A549 (cell line): ENCODE results near the gene CD79A.

Source experiments
- ELK1 ChIP-seq: fragments of 150-350 bp; IDR thresholded peaks from 2 replicates; pipeline ENCODE4 v1.6.1; 2014; ENCODE audit warnings: low read depth, mild to moderate bottlenecking, low read length
- GATA3 ChIP-seq: IDR thresholded peaks from 2 replicates; pipeline ENCODE4 v1.6.1; 2012; ENCODE audit warnings: borderline replicate concordance
- KDM1A ChIP-seq: fragments of 200-600 bp; sonication (generic); IDR thresholded peaks from 2 replicates; pipeline ENCODE4 v1.6.1; 2016; ENCODE audit warnings: low read depth, mild to moderate bottlenecking
- MAFK ChIP-seq: fragments of 450-650 bp; IDR thresholded peaks from 2 replicates; pipeline ENCODE4 v1.6.1; 2014; ENCODE audit not compliant: partially characterized antibody
- NFE2L2 ChIP-seq: fragments of 150-350 bp; conservative IDR thresholded peaks from 2 replicates; pipeline ENCODE4 v1.6.1; 2014; ENCODE audit warnings: low read length
- NPAS2 ChIP-seq: fragments of 250-450 bp; sonication (Bioruptor Pico); IDR thresholded peaks from 2 replicates; pipeline ENCODE4 v1.8.0; 2022; ENCODE audit warnings: mild to moderate bottlenecking, moderate library complexity, borderline replicate concordance
- POLR2A ChIP-seq: IDR thresholded peaks from 2 replicates; pipeline ENCODE4 v1.6.1; 2012; ENCODE audit warnings: mild to moderate bottlenecking, low read length
- RAD21 ChIP-seq, 2 experiments: fragments of >200 bp in 1 of 2; sonication (Bioruptor Twin) in 1 of 2; formaldehyde crosslinking in 1 of 2; IDR thresholded peaks in 1 of 2; conservative IDR thresholded peaks in 1 of 2; 2 replicates in 1 of 2; 3 replicates in 1 of 2; pipeline ENCODE4 v1.6.1; 2012 to 2018; ENCODE audit warnings: inconsistent platforms in 1 of 2
- SMC3 ChIP-seq: fragments of >200 bp; sonication (Bioruptor Twin); formaldehyde crosslinking; IDR thresholded peaks from 3 replicates; pipeline ENCODE4 v1.6.1; 2018; ENCODE audit warnings: inconsistent platforms
- TF ChIP-seq, protein P1 (sequence below): fragments of >200 bp; sonication (Bioruptor Twin); formaldehyde crosslinking; IDR thresholded peaks from 3 replicates; pipeline ENCODE4 v1.5.1; 2016
- TF ChIP-seq, protein P2 (sequence below): IDR thresholded peaks from 2 replicates; pipeline ENCODE4 v1.6.1; 2012

- TF ChIP-seq, protein P1, sequence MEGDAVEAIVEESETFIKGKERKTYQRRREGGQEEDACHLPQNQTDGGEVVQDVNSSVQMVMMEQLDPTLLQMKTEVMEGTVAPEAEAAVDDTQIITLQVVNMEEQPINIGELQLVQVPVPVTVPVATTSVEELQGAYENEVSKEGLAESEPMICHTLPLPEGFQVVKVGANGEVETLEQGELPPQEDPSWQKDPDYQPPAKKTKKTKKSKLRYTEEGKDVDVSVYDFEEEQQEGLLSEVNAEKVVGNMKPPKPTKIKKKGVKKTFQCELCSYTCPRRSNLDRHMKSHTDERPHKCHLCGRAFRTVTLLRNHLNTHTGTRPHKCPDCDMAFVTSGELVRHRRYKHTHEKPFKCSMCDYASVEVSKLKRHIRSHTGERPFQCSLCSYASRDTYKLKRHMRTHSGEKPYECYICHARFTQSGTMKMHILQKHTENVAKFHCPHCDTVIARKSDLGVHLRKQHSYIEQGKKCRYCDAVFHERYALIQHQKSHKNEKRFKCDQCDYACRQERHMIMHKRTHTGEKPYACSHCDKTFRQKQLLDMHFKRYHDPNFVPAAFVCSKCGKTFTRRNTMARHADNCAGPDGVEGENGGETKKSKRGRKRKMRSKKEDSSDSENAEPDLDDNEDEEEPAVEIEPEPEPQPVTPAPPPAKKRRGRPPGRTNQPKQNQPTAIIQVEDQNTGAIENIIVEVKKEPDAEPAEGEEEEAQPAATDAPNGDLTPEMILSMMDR: no peak
- TF ChIP-seq RAD21 (conservative IDR thresholded peaks at IDR 0.05 in 1 of 2, IDR thresholded peaks at IDR 0.05 in 1 of 2) (no peak), MAFK (no peak), KDM1A (no peak), NFE2L2 (no peak), ELK1 (no peak), NPAS2 (CRISPR knock-in tag) (no peak), GATA3 (no peak), SMC3 (no peak), POLR2A (no peak)
- TF ChIP-seq, protein P2, sequence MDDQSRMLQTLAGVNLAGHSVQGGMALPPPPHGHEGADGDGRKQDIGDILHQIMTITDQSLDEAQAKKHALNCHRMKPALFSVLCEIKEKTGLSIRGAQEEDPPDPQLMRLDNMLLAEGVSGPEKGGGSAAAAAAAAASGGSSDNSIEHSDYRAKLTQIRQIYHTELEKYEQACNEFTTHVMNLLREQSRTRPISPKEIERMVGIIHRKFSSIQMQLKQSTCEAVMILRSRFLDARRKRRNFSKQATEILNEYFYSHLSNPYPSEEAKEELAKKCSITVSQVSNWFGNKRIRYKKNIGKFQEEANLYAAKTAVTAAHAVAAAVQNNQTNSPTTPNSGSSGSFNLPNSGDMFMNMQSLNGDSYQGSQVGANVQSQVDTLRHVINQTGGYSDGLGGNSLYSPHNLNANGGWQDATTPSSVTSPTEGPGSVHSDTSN: no peak
Observed at GRCh38 chr19:41927497-41928192, 50.6 kb downstream of the CD79A start.
